ENCODE data around the gene ETF1.

The ETF1 gene

DNA sequence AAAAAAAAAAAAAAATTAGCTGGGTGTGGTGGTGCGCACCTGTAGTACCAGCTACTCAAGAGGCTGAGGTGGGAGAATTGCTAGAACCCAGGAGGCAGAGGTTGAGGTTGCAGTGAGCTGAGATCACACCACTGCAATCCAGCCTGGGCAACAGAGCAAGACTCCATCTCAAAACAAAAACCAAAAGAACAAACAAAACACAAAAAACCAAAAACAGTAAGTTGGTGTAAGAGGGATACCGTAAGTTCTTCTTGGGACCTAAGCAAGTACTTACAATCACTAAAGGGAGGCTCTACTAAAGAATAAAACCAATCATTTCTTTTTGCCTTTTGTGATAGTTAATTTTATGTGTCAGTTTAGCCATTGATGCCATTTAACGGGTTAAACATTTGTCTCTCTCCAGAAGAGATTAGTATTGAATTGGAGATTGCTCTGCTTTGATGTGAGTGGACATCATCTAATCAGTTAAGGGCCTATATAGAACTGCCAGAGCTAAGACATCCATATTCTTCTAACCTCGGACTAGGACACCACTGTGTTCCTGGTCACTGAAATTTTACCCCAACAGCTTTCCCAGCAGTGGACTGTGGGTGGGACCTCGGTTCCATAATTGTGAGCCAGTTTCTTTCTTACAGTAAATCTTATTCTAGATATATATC, 10.5 kb upstream of the ETF1 start:
- Histone ChIP-seq H3K23ac (ENCODE audit: low read length) (no peak overlapping the region), H3K79me2 (ENCODE audit: control insufficient read depth, insufficient read depth, low read length, poor library complexity) (no peaks in the 10 kb centered on the region), H2BK12ac (ENCODE audit: low read length) (no peak overlapping the region), H3K79me1 (ENCODE audit: low read length) (no peaks in the 10 kb centered on the region), H2BK120ac (ENCODE audit: insufficient read depth, low read length, poor library complexity) (no peak overlapping the region), H3K4ac (ENCODE audit: low read depth, low read length) (no peak overlapping the region), H4K12ac (ENCODE audit: low read depth, low read length) (no peak overlapping the region), H4K91ac (ENCODE audit: low read depth, low read length) (no peak overlapping the region), H3K18ac (ENCODE audit: low read length) (no peak overlapping the region), H2AK5ac (ENCODE audit: low read length) (no peak overlapping the region), H3K36me3 (ENCODE audit: control insufficient read depth in 1 of 2, insufficient read depth in 2 of 2, low read length in 2 of 2) (peaks cover 3 to 26% of the 10 kb centered on the region in 2 experiments), H3K27ac (ENCODE audit: low read depth, low read length) (no peak overlapping the region), H3K9me3 (ENCODE audit: insufficient read depth, low read depth, low read length) (no peaks in the 10 kb centered on the region), H3K14ac (ENCODE audit: low read length) (no peak overlapping the region), H3K4me2 (ENCODE audit: low read length) (no peak overlapping the region), H3K27me3 (ENCODE audit: insufficient read depth, low read length) (no peaks in the 10 kb centered on the region), H2AFZ (ENCODE audit: insufficient read depth, low read length, poor library complexity) (no peak overlapping the region), H3K9ac (ENCODE audit: low read length) (no peak overlapping the region), H2BK5ac (ENCODE audit: low read depth, low read length, poor library complexity) (no peak overlapping the region), H3K4me3 (ENCODE audit: low read depth, low read length) (no peak overlapping the region), H4K8ac (ENCODE audit: low read depth, low read length) (no peak overlapping the region), H3K4me1 (ENCODE audit: control insufficient read depth in 1 of 2, insufficient read depth in 2 of 2, low read length in 2 of 2) (no peaks in the 10 kb centered on the region)
- no peak for DNase-seq
- no CpG with 5 or more reads among the region's 5 CpGs for WGBS (ENCODE audit: extremely low coverage, insufficient coverage, insufficient read length)

DNA sequence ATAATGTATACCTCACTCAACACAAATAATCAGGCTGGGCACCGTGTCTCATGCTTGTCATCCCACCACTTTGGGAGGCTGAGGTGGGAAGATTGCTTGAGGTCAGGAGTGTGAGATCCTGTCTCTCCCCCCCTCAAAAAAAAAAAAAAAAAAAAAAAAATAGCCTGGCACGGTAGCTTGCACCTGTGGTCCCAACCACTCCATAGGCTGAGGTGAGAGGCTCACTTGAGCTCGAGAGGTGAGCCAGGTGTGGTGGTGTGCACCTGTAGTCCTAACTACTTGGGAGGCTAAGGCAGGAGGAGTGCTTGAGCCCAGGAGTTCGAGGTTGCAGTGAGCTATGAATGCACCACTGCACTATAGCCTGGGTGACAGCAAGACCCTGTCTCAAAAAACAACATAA, 9.6 kb upstream of the ETF1 start:
- Histone ChIP-seq H3K4me3 (ENCODE audit: low read depth, low read length) (no peak overlapping the region), H2AFZ (ENCODE audit: insufficient read depth, low read length, poor library complexity) (no peak overlapping the region), H4K8ac (ENCODE audit: low read depth, low read length) (no peak overlapping the region), H2BK120ac (ENCODE audit: insufficient read depth, low read length, poor library complexity) (no peak overlapping the region), H3K79me2 (ENCODE audit: control insufficient read depth, insufficient read depth, low read length, poor library complexity) (no peaks in the 10 kb centered on the region), H3K4ac (ENCODE audit: low read depth, low read length) (no peak overlapping the region), H4K12ac (ENCODE audit: low read depth, low read length) (no peak overlapping the region), H4K91ac (ENCODE audit: low read depth, low read length) (no peak overlapping the region), H3K4me2 (ENCODE audit: low read length) (no peak overlapping the region), H3K9ac (ENCODE audit: low read length) (no peak overlapping the region), H3K14ac (ENCODE audit: low read length) (no peak overlapping the region), H3K18ac (ENCODE audit: low read length) (no peak overlapping the region), H3K4me1 (ENCODE audit: control insufficient read depth in 1 of 2, insufficient read depth in 2 of 2, low read length in 2 of 2) (no peaks in the 10 kb centered on the region), H3K23ac (ENCODE audit: low read length) (no peak overlapping the region), H3K27me3 (ENCODE audit: insufficient read depth, low read length) (no peaks in the 10 kb centered on the region), H2BK12ac (ENCODE audit: low read length) (no peak overlapping the region), H3K9me3 (ENCODE audit: insufficient read depth, low read depth, low read length) (no peaks in the 10 kb centered on the region), H2AK5ac (ENCODE audit: low read length) (no peak overlapping the region), H2BK5ac (ENCODE audit: low read depth, low read length, poor library complexity) (no peak overlapping the region), H3K27ac (ENCODE audit: low read depth, low read length) (no peak overlapping the region), H3K79me1 (ENCODE audit: low read length) (no peaks in the 10 kb centered on the region), H3K36me3 (ENCODE audit: control insufficient read depth in 1 of 2, insufficient read depth in 2 of 2, low read length in 2 of 2) (peaks cover 3 to 22% of the 10 kb centered on the region in 2 experiments)
- WGBS (ENCODE audit: extremely low coverage, insufficient coverage, insufficient read length) = no CpG with 5 or more reads among the region's 4 CpGs
- DNase-seq = no peak

DNA sequence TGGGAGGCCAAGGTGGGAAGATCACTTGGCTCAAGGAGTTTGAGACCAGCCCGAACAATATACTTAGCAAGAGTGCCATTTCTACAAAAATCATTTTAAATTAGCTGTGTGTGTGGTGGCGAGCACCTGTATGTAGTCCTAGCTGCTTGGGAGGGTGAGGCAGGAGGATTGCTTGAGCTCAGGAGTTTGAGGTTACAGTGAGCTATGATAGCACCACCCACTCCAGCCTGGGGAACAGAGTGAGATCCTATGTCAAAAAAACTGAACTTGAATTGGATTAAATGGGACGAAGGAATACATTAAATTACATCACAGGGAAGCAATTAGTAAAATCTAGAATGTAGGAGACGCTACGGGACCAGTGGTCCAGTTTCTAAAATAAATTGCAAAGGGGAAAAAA, 6.4 kb upstream of the ETF1 start:
- Histone ChIP-seq H3K27me3 (ENCODE audit: insufficient read depth, low read length) (no peaks in the 10 kb centered on the region), H3K79me2 (ENCODE audit: control insufficient read depth, insufficient read depth, low read length, poor library complexity) (peaks cover 2% of the 10 kb centered on the region), H3K14ac (ENCODE audit: low read length) (no peak overlapping the region), H2BK5ac (ENCODE audit: low read depth, low read length, poor library complexity) (no peak overlapping the region), H3K36me3 (ENCODE audit: control insufficient read depth in 1 of 2, insufficient read depth in 2 of 2, low read length in 2 of 2) (peaks cover 3 to 7% of the 10 kb centered on the region in 2 experiments), H3K4ac (ENCODE audit: low read depth, low read length) (peak overlapping the region; percentile 6), H3K4me1 (ENCODE audit: control insufficient read depth in 1 of 2, insufficient read depth in 2 of 2, low read length in 2 of 2) (peaks cover 4% of the 10 kb centered on the region in 2 experiments), H3K4me3 (ENCODE audit: low read depth, low read length) (no peak overlapping the region), H3K79me1 (ENCODE audit: low read length) (no peaks in the 10 kb centered on the region), H2BK12ac (ENCODE audit: low read length) (no peak overlapping the region), H3K27ac (ENCODE audit: low read depth, low read length) (no peak overlapping the region), H3K23ac (ENCODE audit: low read length) (no peak overlapping the region), H2AFZ (ENCODE audit: insufficient read depth, low read length, poor library complexity) (no peak overlapping the region), H4K12ac (ENCODE audit: low read depth, low read length) (no peak overlapping the region), H3K9ac (ENCODE audit: low read length) (no peak overlapping the region), H3K18ac (ENCODE audit: low read length) (no peak overlapping the region), H2AK5ac (ENCODE audit: low read length) (no peak overlapping the region), H2BK120ac (ENCODE audit: insufficient read depth, low read length, poor library complexity) (no peak overlapping the region), H4K8ac (ENCODE audit: low read depth, low read length) (no peak overlapping the region), H3K4me2 (ENCODE audit: low read length) (no peak overlapping the region), H3K9me3 (ENCODE audit: insufficient read depth, low read depth, low read length) (no peaks in the 10 kb centered on the region), H4K91ac (ENCODE audit: low read depth, low read length) (no peak overlapping the region)
- no CpG with 5 or more reads among the region's 5 CpGs for WGBS (ENCODE audit: extremely low coverage, insufficient coverage, insufficient read length)
- DNase-seq = no peak

DNA sequence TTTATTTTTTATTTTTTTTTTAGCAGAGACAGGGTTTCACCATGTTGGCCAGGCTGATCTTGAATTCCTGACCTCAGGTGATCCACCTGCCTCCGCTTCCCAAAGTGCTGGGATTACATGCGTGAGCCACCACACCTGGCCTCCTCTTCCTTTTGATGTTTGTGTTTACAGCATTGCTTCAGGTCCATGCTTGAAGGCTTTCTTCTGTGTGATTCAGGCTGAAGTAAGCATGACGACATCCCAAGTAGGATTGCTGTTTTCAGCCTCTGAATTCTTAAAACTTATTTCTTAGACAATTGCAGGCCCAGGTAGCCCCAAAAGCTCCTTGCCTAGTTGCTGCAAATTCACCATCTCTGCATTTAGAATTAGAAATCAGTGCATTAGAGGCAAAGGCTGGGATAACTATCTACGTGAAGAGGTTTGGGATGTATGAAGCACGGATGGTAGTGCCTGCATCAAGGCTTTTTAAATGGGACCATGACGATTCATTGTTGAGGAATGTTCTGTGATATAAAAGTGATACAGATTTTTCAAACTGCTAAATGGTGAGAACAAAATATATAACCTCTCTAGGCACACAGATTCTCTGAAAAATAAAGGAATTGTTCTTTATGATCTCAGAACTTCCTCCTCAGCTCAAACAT, 3.0 kb upstream of the ETF1 start:
- Histone ChIP-seq H3K27me3 (ENCODE audit: insufficient read depth, low read length) (no peaks in the 10 kb centered on the region), H3K79me2 (ENCODE audit: control insufficient read depth, insufficient read depth, low read length, poor library complexity) (peaks cover 24% of the 10 kb centered on the region), H3K4me1 (ENCODE audit: control insufficient read depth in 1 of 2, insufficient read depth in 2 of 2, low read length in 2 of 2) (peaks cover 7 to 8% of the 10 kb centered on the region in 2 experiments), H3K9me3 (ENCODE audit: insufficient read depth, low read depth, low read length) (no peaks in the 10 kb centered on the region), H3K27ac (ENCODE audit: low read depth, low read length) (no peak overlapping the region), H3K4me2 (ENCODE audit: low read length) (no peak overlapping the region), H2AK5ac (ENCODE audit: low read length) (no peak overlapping the region), H2AFZ (ENCODE audit: insufficient read depth, low read length, poor library complexity) (no peak overlapping the region), H2BK120ac (ENCODE audit: insufficient read depth, low read length, poor library complexity) (no peak overlapping the region), H2BK5ac (ENCODE audit: low read depth, low read length, poor library complexity) (no peak overlapping the region), H3K23ac (ENCODE audit: low read length) (no peak overlapping the region), H3K79me1 (ENCODE audit: low read length) (peaks cover 17% of the 10 kb centered on the region), H3K18ac (ENCODE audit: low read length) (no peak overlapping the region), H3K4me3 (ENCODE audit: low read depth, low read length) (no peak overlapping the region), H4K12ac (ENCODE audit: low read depth, low read length) (no peak overlapping the region), H4K8ac (ENCODE audit: low read depth, low read length) (no peak overlapping the region), H3K36me3 (ENCODE audit: control insufficient read depth in 1 of 2, insufficient read depth in 2 of 2, low read length in 2 of 2) (peaks cover 0 to 3% of the 10 kb centered on the region in 2 experiments), H3K4ac (ENCODE audit: low read depth, low read length) (no peak overlapping the region), H2BK12ac (ENCODE audit: low read length) (no peak overlapping the region), H4K91ac (ENCODE audit: low read depth, low read length) (no peak overlapping the region), H3K9ac (ENCODE audit: low read length) (no peak overlapping the region), H3K14ac (ENCODE audit: low read length) (no peak overlapping the region)
- WGBS (ENCODE audit: extremely low coverage, insufficient coverage, insufficient read length) = no CpG with 5 or more reads among the region's 6 CpGs
- DNase-seq = peak; percentile 72 to 83

All from trophoblast cell (in vitro differentiated cells and primary cell).